IPS DF 6.9 (cell line): ENCODE results near the gene BOD1L1.

Experiments used
- DNase-seq: peaks from one replicate; pipeline ENCODE4 v3.0.0-alpha.2; 2013; ENCODE audit warnings: low read depth, low spot score
- H3K27ac ChIP-seq: one replicate; pipeline ENCODE4 v1.5.1; 2013; ENCODE audit warnings: low read length, control low read depth
- H3K27me3 ChIP-seq: 2 replicates; pipeline ENCODE4 v1.6.1; 2013; ENCODE audit warnings: mild to moderate bottlenecking, low read length; ENCODE audit not compliant: control insufficient read depth, insufficient read depth
- H3K36me3 ChIP-seq: 2 replicates; pipeline ENCODE4 v1.6.1; 2013; ENCODE audit warnings: low read length; ENCODE audit not compliant: control insufficient read depth, insufficient read depth
- H3K4me1 ChIP-seq: 2 replicates; pipeline ENCODE4 v1.6.1; 2013; ENCODE audit warnings: low read length; ENCODE audit not compliant: control insufficient read depth, insufficient read depth
- H3K4me3 ChIP-seq: 2 replicates; pipeline ENCODE4 v1.5.1; 2013; ENCODE audit warnings: mild to moderate bottlenecking, low read length
- H3K9me3 ChIP-seq: 2 replicates; pipeline ENCODE4 v1.6.1; 2013; ENCODE audit warnings: low read length, inconsistent platforms; ENCODE audit not compliant: control insufficient read depth, insufficient read depth
- WGBS: extraction: QIAGEN DNeasy Blood & Tissue Kit; methylation state at CpG from one replicate; pipeline ENCODE4 v1.1.7; 2013; ENCODE audit warnings: mixed read lengths, missing lambda C conversion rate; ENCODE audit not compliant: insufficient read length, insufficient coverage; 5-methylcytosine and 5-hydroxymethylcytosine counted together

Gene BOD1L1

GRCh38 chr4:13539619-13540445 is 87.7 kb downstream of the BOD1L1 start:
- H3K9me3 ChIP-seq: no peaks in the 10 kb centered on the region
- peaks cover 94% of the 10 kb centered on the region for H3K27me3 ChIP-seq
- no peak for DNase-seq
- H3K4me1 ChIP-seq: peaks cover 9% of the 10 kb centered on the region
- WGBS: no CpG with 5 or more reads among the region's 42 CpGs
- H3K4me3 ChIP-seq: no peak overlapping the region
- no peaks in the 10 kb centered on the region for H3K36me3 ChIP-seq
- H3K27ac ChIP-seq: no peak overlapping the region

- Histone ChIP-seq H3K27ac (no peak overlapping the region), H3K4me3 (no peak overlapping the region), H3K27me3 (peaks cover 100% of the 10 kb centered on the region), H3K36me3 (no peaks in the 10 kb centered on the region), H3K9me3 (no peaks in the 10 kb centered on the region), H3K4me1 (peaks cover 11% of the 10 kb centered on the region)
- WGBS: no CpG with 5 or more reads among the region's 23 CpGs
- no peak for DNase-seq
Observed at GRCh38 chr4:13539047-13539618, 88.4 kb downstream of the BOD1L1 start.

GRCh38 chr4:13538427-13538973 is 89.0 kb downstream of the BOD1L1 start:
- H3K4me3 ChIP-seq: no peak overlapping the region
- no peaks in the 10 kb centered on the region for H3K9me3 ChIP-seq
- peaks cover 100% of the 10 kb centered on the region for H3K27me3 ChIP-seq
- no CpG with 5 or more reads among the region's 16 CpGs for WGBS
- no peak for DNase-seq
- H3K4me1 ChIP-seq: peaks cover 9% of the 10 kb centered on the region
- no peak overlapping the region for H3K27ac ChIP-seq
- H3K36me3 ChIP-seq: no peaks in the 10 kb centered on the region

GRCh38 chr4:13537832-13538177 is 89.7 kb downstream of the BOD1L1 start:
- Histone ChIP-seq H3K27me3 (peaks cover 99% of the 10 kb centered on the region), H3K9me3 (no peaks in the 10 kb centered on the region)
- no CpG with 5 or more reads among the region's 10 CpGs for WGBS

GRCh38 chr4:13537011-13537831 is 90.3 kb downstream of the BOD1L1 start:
- Histone ChIP-seq H3K36me3 (no peaks in the 10 kb centered on the region), H3K4me3 (no peak overlapping the region), H3K27ac (no peak overlapping the region), H3K27me3 (peaks cover 99% of the 10 kb centered on the region), H3K4me1 (peaks cover 2% of the 10 kb centered on the region), H3K9me3 (no peaks in the 10 kb centered on the region)
- DNase-seq: no peak
- no CpG with 5 or more reads among the region's 34 CpGs for WGBS

More at GRCh38 chr4:13537832-13538177, 89.7 kb downstream of the BOD1L1 start:
- peaks cover 6% of the 10 kb centered on the region for H3K4me1 ChIP-seq
- no peak for DNase-seq
- H3K4me3 ChIP-seq: no peak overlapping the region
- no peak overlapping the region for H3K27ac ChIP-seq
- H3K36me3 ChIP-seq: no peaks in the 10 kb centered on the region

GRCh38 chr4:13536607-13537006 is 90.9 kb downstream of the BOD1L1 start:
- WGBS: no CpG with 5 or more reads among the region's 6 CpGs

GRCh38 chr4:13535708-13536361 is 91.7 kb downstream of the BOD1L1 start:
- H3K27me3 ChIP-seq: peaks cover 94% of the 10 kb centered on the region
- H3K9me3 ChIP-seq: no peaks in the 10 kb centered on the region
- WGBS: no CpG with 5 or more reads among the region's 39 CpGs

More at GRCh38 chr4:13536607-13537006, 90.9 kb downstream of the BOD1L1 start:
- DNase-seq: no peak
- peaks cover 97% of the 10 kb centered on the region for H3K27me3 ChIP-seq
- H3K4me1 ChIP-seq: peaks cover 2% of the 10 kb centered on the region
- no peak overlapping the region for H3K4me3 ChIP-seq
- H3K9me3 ChIP-seq: no peaks in the 10 kb centered on the region
- no peak overlapping the region for H3K27ac ChIP-seq
- H3K36me3 ChIP-seq: no peaks in the 10 kb centered on the region

GRCh38 chr4:13535118-13535517 is 92.4 kb downstream of the BOD1L1 start:
- no peak overlapping the region for H3K27ac ChIP-seq
- H3K9me3 ChIP-seq: no peaks in the 10 kb centered on the region
- H3K36me3 ChIP-seq: no peaks in the 10 kb centered on the region
- no CpG with 5 or more reads among the region's 18 CpGs for WGBS
- H3K4me3 ChIP-seq: no peak overlapping the region
- DNase-seq: no peak
- peaks cover 94% of the 10 kb centered on the region for H3K27me3 ChIP-seq
- peaks cover 7% of the 10 kb centered on the region for H3K4me1 ChIP-seq

More at GRCh38 chr4:13535708-13536361, 91.7 kb downstream of the BOD1L1 start:
- no peaks in the 10 kb centered on the region for H3K36me3 ChIP-seq
- no peak overlapping the region for H3K4me3 ChIP-seq
- no peak for DNase-seq
- peaks cover 5% of the 10 kb centered on the region for H3K4me1 ChIP-seq
- no peak overlapping the region for H3K27ac ChIP-seq

- peaks cover 94% of the 10 kb centered on the region for H3K27me3 ChIP-seq
- H3K27ac ChIP-seq: no peak overlapping the region
- no peak for DNase-seq
- WGBS: no CpG with 5 or more reads among the region's 32 CpGs
- H3K4me3 ChIP-seq: no peak overlapping the region
- no peaks in the 10 kb centered on the region for H3K36me3 ChIP-seq
- H3K9me3 ChIP-seq: no peaks in the 10 kb centered on the region
- H3K4me1 ChIP-seq: peaks cover 12% of the 10 kb centered on the region
Observed at GRCh38 chr4:13534344-13535063, 93.0 kb downstream of the BOD1L1 start.
